Right cardiac atrium (tissue), 5 donors: Measurements from ENCODE around the gene RTL1. TPM values are rescaled to one million over a fixed set of nuclear protein-coding genes. Genes with fewer than 3 reads are reported as not detected.

Experiments used
- ATAC-seq, 2 donors: fragments of 200-7000 bp; cut with Tn5 transposase; one replicate each; pipeline versions ENCODE4 v1.8.0 to v1.9.1; 2020; ENCODE audit warnings: moderate library complexity in 2 of 2, mild to moderate bottlenecking in 1 of 2
- DNase-seq, 3 donors: peaks; one replicate each; pipeline ENCODE4 v3.0.0-alpha.2; 2020
- H3K27ac ChIP-seq: one replicate; pipeline ENCODE4 v1.5.1; 2013; ENCODE audit warnings: mild to moderate bottlenecking, low read length, control low read depth, moderate library complexity
- H3K27me3 ChIP-seq: one replicate; pipeline ENCODE4 v1.6.1; 2013; ENCODE audit not compliant: control insufficient read depth, insufficient read depth
- H3K4me1 ChIP-seq: one replicate; pipeline ENCODE4 v1.6.1; 2013; ENCODE audit warnings: low read length; ENCODE audit not compliant: control insufficient read depth, insufficient read depth
- H3K4me3 ChIP-seq: one replicate; pipeline ENCODE4 v1.5.1; 2013; ENCODE audit warnings: low read length, control low read depth
- H3K9me3 ChIP-seq: one replicate; pipeline ENCODE4 v1.6.1; 2013; ENCODE audit warnings: low read length; ENCODE audit not compliant: control insufficient read depth
- WGBS: extraction: QIAGEN DNeasy Blood & Tissue Kit; methylation state at CpG from one replicate; pipeline ENCODE4 v1.1.7; 2013; 5-methylcytosine and 5-hydroxymethylcytosine counted together
- intact Hi-C, 4 donors: fragments of 100-400 bp; cut with DNase I; formaldehyde crosslinking; loops; one replicate each; pipeline versions ENCODE4 v1.11.0 to v1.14.0; 2022 to 2023
- polyA plus RNA-seq: library from polyadenylated mRNA; stranded (reverse); fragments of 200-250 nt; gene quantifications from one replicate; pipeline ENCODE4 v1.2.3, GENCODE V29; 2013
- total RNA-seq, 4 donors: library from RNA; stranded (reverse); fragmentation: NEBNext Ultra II Directional; extraction: Animal tissue kit (Norgen Biotek cat#: 25700); gene quantifications; one replicate each; pipeline ENCODE4 v1.2.1, GENCODE V29; 2021
- donor health status: healthy with polysubstance abuse.
- donor health status: DM: no; HTN: yes; CAD: no.
- donor health status: DM: no; HTN: no; CAD: no.
- donor health status: DM: no; HTN: yes; CAD: no; lungs with severe emphysema.
- donor health status: DM: yes; HTN: yes; CAD: no.

The RTL1 gene
- total and polyA plus RNA-seq, 5 donors = 0.05 TPM; not detected in 4

DNA sequence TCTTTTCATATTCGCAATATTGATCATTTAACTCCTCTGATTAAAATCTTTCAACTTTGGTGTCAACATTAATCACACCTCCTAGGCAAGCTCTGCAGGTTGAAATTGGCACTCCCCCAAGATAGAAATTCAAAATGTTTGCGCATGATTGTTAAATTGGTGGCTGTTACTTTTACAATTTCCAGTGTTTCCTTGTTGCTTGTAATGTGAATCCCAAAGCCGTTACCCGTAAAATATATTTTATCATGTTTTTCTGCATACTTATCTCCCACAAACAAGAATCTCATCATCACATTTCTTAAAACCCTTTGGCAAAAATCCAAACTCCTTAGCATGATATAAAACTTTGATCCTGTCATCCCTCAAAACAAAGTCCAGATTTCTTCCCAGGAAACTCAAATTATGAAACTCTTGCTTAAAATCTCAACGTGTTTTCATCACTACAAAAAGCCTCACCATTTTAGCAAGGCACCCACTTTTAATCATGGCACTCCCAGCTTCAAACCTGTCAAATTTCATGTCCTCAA is 14.7 kb downstream of the RTL1 start:
- no peaks in the 10 kb centered on the region for H3K27me3 ChIP-seq
- ATAC-seq (no peak), DNase-seq (no peak)
- no peaks in the 10 kb centered on the region for H3K9me3 ChIP-seq
- intact Hi-C loops = no loop called here
- H3K4me3 ChIP-seq = no peak overlapping the region
- WGBS = 60% methylated on average over 5 of the region's 5 CpGs
- H3K27ac ChIP-seq = no peak overlapping the region
- no peaks in the 10 kb centered on the region for H3K4me1 ChIP-seq

DNA sequence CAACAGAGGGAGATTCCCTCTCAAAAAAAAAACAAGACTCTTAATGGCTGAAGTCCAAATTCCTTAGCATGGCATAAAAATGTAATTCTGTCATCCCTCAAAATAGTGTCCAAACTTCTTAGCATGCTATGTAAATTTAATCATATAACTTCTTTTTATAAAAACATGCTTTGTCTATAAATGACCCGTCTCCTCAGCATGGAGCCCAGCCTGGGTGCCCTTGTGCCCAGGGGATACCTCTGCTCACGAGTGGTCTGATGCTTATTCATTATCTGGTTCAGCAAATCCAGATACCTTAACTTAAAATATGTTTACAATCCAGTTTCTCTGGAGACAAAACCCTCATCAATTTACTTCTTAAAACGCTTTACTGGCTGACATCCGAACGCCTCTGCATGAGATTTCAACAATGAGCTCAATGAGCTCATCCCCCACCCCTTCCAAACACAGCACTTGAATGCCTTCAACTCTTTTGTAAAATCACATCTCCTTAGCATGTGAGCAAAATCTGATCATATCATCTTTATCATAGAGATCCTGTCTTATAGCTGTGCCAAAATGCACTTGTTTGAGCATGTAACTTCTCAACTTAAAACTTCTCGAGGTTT is 15.7 kb downstream of the RTL1 start:
- H3K9me3 ChIP-seq = no peaks in the 10 kb centered on the region
- no peak overlapping the region for H3K27ac ChIP-seq
- WGBS = 53% methylated on average over 6 of the region's 6 CpGs
- no peaks in the 10 kb centered on the region for H3K4me1 ChIP-seq
- DNase-seq = peak in 1 of 3 donors; percentile 1
- no peak overlapping the region for H3K4me3 ChIP-seq
- ATAC-seq = no peak
- intact Hi-C loops = no loop called here
- H3K27me3 ChIP-seq = no peaks in the 10 kb centered on the region

DNA sequence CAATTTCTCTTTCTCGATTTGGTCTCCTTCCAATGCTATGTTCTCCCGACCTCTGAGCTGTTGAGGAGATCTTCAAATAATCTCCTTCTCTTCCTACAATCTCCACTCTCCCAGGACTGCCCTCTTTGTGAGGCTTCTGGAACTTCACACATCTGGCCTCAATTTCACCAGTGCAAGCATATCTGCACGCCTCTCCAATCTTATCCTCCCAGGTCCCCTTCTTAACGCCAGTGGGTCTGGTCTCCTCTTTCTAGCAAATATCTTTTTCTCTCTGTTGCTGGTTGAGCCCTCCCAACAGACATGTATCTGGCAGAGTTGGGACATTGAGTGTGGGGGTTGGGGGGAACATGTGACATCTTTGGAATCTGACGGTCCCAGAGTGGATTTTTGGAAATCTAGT is 17.9 kb downstream of the RTL1 start:
- Histone ChIP-seq H3K27me3 (no peaks in the 10 kb centered on the region), H3K27ac (no peak overlapping the region), H3K4me3 (no peak overlapping the region), H3K9me3 (no peaks in the 10 kb centered on the region), H3K4me1 (no peaks in the 10 kb centered on the region)
- ATAC-seq (no peak), DNase-seq (no peak)
- 34% methylated on average over 5 of the region's 5 CpGs for WGBS
- intact Hi-C loops = no loop called here

DNA sequence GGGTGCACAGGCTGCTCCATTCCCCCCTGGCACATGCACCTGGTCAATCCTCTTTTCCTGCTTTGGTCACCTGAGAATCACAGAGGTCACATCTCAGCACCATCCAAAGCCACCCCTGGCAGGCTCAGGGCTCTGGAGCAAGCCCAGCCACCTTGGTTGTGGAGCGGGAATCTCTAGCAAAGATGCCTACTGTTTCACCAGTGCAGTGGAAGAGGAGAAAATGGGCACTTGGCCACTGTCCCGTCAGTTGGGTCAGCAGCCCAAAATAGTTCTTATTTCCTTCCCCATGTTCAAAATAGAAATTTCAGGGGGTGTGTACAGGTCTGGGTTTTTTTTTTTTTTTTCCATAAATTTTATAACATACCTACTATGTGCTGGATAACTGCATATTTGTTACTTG is 18.3 kb downstream of the RTL1 start:
- no peak for ATAC-seq
- Histone ChIP-seq H3K27me3 (no peaks in the 10 kb centered on the region), H3K4me3 (no peak overlapping the region), H3K9me3 (no peaks in the 10 kb centered on the region), H3K27ac (no peak overlapping the region), H3K4me1 (no peaks in the 10 kb centered on the region)
- peak in 1 of 3 donors; percentile 20 for DNase-seq
- intact Hi-C loops = no loop called here
- WGBS = 56% methylated on average over 2 of the region's 2 CpGs

DNA sequence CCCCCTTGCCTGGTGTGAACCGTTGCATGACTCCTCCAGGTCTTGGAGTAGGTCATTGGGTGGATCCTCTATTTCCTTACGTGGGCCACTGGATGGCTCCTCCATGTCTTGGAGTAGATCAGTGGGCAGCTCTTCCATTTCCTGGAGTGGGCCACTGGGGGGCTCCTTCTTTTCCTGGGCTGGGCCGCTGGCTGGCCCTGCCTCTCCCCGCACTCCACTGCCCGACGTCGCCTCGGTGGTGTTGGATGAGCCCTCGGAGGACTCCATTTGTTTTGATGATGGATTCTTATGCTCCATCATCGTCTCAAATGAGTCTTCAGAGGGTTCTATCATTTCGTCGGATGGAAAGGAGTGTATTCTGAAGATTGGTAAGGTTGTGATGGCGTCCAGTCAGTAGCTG is 19.1 kb downstream of the RTL1 start:
- Histone ChIP-seq H3K4me3 (no peak overlapping the region), H3K9me3 (no peaks in the 10 kb centered on the region), H3K27me3 (no peaks in the 10 kb centered on the region), H3K4me1 (no peaks in the 10 kb centered on the region), H3K27ac (no peak overlapping the region)
- intact Hi-C loops = no loop called here
- DNase-seq = peak in 1 of 3 donors; percentile 16
- WGBS = 89% methylated on average over 13 of the region's 13 CpGs
- no peak for ATAC-seq

DNA sequence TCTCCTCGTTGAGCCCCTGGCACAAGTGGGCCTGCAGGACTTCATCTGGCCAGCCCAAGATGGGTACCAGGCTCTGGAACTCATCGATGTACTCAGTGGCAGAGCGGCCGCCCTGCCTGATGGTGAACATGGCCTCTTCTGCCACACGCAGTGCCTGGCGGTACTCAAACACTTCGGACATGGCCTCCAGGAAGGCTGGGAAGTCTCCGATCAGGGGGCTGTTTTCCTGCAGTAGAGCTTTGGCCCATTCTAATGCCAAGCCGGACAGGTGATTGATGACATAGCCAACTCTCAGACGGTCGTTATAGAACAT is 19.8 kb downstream of the RTL1 start:
- peak in 2 of 3 donors; percentile 4 to 27 for DNase-seq
- Histone ChIP-seq H3K4me3 (no peak overlapping the region), H3K4me1 (no peaks in the 10 kb centered on the region), H3K9me3 (no peaks in the 10 kb centered on the region), H3K27me3 (no peaks in the 10 kb centered on the region), H3K27ac (no peak overlapping the region)
- ATAC-seq = no peak
- WGBS = 94% methylated on average over 11 of the region's 11 CpGs
- intact Hi-C loops = no loop called here

DNA sequence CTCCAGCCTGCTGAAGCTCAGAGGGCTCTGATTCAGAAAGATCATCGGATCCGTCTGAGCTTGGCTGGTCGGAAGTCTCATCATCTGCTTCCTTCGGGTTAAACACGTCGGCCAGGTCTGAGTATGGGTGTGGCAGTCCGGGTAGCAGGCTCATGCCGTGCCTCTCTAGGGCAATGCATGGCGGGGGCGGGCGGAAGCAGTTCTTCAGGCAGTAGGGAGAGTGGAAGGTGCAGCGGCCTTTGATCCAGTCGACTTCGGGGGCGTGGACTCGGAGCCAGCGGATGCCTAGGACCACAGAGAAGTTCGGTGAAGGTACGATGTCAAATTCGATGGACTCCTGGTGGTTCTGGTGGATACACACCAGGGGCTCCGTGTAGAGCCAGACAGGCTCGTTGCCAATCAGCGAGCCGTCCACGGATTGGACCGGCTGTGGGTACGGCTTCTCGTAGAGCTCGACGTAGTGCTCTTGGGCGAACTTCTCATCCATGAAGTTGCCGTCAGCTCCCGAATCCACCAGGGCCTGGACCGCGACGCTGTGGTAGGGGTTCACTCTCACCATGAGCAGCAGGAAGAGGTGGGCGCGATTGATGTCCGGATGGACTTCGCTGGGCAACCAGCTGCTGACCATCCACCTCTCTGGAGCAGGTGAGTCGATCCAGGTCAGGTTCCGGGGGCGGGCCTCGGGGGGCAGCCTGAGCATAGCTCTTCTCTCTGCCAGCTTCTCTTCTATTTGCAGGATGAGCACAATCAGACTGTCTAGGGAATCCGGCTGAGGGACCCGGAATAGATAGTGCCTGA is 20.3 kb downstream of the RTL1 start:
- H3K4me1 ChIP-seq = no peaks in the 10 kb centered on the region
- WGBS = 95% methylated on average over 46 of the region's 46 CpGs
- ATAC-seq = no peak
- H3K27ac ChIP-seq = no peak overlapping the region
- peak in 2 of 3 donors; percentile 2 to 43 for DNase-seq
- intact Hi-C loops = no loop called here
- no peaks in the 10 kb centered on the region for H3K27me3 ChIP-seq
- no peak overlapping the region for H3K4me3 ChIP-seq
- no peaks in the 10 kb centered on the region for H3K9me3 ChIP-seq

DNA sequence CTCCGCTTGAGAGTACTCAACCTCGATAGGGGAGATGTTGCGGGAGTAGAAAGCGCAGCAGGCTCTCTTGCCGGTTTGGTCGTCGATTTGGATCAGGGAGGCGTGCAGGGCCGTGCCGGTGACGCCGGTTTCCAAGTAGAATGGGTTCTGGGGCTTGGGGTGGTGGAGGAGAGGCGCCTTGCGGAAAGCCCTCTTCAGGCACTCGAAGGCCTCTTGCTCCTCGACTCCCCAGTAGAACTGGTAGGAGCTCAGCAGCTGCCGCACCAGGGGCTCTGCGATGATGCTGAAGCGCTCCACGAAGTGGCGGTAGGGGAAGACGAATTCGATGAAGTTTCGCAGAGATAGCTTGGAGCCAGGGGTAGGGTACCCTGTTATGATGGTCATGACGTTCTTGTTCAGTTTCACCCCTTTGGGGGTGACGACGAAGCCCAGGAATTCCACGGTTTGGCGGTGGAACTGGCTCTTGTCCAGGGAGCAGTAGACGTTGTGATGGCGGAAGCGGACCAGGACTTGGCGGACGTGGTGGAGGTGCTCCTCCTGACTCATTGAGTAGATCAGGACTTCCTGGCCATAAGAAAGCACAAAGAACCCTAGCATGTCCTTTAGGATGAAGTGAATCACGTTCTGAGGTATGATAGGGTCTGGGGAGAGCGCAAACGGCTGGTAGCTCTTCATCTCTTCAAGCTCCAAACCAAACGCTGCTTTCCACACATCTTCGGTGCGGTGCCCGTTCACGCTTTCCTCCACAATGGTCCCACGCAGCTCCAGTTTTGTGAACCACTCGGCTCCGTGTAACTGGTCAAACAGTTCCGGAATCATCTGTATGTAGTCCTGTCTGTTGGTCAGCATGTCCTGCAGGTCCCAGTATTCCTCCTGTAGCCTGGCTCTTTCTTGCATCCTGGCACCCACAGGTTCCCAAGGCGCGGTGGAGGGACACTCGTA is 21.2 kb downstream of the RTL1 start:
- H3K4me3 ChIP-seq = no peak overlapping the region
- no peaks in the 10 kb centered on the region for H3K4me1 ChIP-seq
- H3K9me3 ChIP-seq = no peaks in the 10 kb centered on the region
- no peak for ATAC-seq
- peak in 2 of 3 donors; percentile 5 to 23 for DNase-seq
- WGBS = 95% methylated on average over 49 of the region's 49 CpGs
- no peaks in the 10 kb centered on the region for H3K27me3 ChIP-seq
- no peak overlapping the region for H3K27ac ChIP-seq
- intact Hi-C loops = no loop called here

DNA sequence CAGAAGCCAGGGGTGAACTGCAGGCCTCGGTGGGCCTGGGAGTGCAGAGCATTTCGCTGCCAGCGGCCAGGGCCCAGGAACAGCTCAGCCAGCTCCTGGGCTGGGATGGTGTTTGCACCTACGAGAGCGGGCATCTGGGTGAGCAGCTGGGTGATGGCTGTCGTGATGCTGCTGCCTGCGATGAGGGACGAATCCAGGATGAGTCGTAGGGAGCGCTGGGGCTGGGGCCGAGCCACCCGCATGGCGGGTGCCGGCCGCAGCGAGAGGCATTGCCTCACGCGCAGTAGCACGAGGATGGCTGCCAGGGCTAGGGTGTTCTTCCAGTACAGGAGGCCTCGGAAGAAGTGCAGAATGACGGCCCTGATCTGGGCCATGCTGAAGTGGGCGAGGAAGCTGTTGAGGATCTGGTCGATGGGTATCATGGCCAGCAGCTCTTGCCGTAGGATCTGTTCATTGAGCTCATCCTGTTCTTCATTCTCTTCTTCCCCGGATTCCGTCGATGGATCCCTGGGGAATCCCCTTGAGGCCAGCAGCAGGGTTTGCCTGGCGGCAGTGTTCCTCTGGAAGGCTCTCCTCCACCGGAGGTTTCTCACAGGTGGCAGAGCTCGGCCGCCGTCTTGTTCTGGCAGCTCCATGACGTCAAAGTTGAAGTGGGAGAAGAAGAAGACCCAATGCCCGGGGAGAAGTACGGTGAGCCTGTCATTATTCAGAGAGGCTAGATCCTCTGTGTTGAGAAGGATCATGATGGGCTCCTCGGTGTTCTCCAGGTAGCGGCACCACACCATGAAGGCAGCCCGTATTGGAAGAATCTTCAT is 22.1 kb downstream of the RTL1 start:
- intact Hi-C loops = no loop called here
- WGBS = 95% methylated on average over 38 of the region's 38 CpGs
- Histone ChIP-seq H3K4me1 (no peaks in the 10 kb centered on the region), H3K9me3 (no peaks in the 10 kb centered on the region), H3K27me3 (no peaks in the 10 kb centered on the region), H3K27ac (no peak overlapping the region), H3K4me3 (no peak overlapping the region)
- ATAC-seq (no peak), DNase-seq (peak in 2 of 3 donors; percentile 5 to 18)

DNA sequence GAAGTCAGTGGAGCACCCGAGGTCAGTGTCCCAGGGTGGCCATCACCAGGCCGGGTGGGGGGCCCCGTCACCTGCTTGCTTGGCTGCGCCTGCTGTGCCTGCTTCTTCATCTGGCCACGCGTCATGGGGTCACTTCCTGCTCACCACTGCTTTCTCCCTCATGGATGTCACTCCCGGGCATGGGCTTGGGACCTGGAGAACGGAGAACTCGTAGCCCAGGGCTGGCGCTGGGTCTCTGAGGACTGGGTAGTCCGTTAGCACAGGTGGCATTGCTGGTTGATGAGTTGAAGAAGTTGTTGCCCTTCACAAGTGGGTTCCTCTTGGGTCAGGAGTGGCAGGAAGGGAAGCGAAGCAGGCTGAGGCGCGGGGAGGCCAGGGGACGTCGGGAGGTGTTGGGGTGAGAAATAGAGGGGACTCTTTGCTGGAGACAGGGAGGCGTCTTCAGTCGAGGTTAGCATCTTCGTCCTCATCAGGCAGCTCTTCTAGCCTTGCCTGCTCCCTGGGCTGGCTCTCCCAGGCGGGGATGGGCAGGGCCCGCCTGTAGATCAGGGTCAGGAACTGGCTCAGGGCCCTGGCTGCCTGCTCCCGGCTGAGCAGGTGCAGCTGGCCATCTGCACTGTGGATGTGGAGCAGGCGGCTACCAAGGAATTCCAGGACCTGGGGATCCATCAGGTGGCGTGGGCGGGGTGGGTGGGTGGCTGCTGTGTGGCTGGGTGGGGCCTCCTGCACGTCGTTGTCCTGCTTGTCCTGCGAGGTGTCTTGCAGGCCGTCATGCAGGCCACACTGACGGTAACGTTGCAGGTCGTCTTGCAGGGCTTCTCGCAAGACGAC is 23.0 kb downstream of the RTL1 start:
- Histone ChIP-seq H3K4me3 (no peak overlapping the region), H3K27me3 (no peaks in the 10 kb centered on the region), H3K9me3 (no peaks in the 10 kb centered on the region), H3K27ac (no peak overlapping the region), H3K4me1 (no peaks in the 10 kb centered on the region)
- intact Hi-C loops = no loop called here
- WGBS = 92% methylated on average over 34 of the region's 34 CpGs
- DNase-seq = peak in 2 of 3 donors; percentile 5 to 20
- no peak for ATAC-seq
